ENCODE measurements around the gene KIZ. TPM values are rescaled to one million over a fixed set of nuclear protein-coding genes. Genes with fewer than 3 reads are reported as not detected.

Gene KIZ
- total RNA-seq, 2 experiments from 2014 or later = 13.2 to 15.2 TPM

DNA sequence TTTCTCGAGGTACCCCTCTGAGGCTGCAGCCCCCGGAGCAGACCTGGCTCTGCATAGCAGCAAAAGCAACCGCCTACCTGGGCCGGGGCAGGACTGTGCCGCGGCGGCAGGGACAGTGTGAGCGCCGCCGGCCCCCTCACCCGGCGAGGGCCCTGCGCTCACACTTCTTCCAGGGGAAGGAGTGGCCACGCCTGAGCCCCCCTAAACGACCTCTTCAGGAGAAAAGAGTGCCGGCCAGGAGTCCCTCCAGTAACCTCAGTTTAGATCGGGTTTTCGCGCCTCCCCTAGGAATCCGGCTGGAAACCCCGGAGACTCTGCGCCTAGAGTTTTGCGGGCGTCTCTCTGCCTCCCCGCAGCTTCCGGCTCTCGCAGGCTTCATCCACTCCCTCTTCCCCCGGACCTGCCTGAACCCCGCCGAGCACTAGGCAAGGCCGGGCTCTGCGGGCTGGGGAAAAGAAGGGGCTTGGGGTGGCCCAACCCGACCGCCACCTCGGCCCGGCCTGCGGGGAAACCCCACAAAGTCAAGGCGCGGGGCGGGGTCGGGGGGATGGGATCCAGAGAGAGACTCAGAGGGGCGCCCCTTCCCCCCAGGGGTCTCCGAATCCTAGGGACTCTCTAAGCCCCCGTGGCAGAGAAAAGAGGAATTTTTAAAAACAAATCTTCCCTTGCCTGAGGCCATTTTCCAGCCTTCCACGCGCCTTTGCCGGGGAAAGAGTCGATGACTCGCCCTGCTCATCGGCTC lies 20.3 kb upstream of the KIZ start:
- POLR2A ChIA-PET = no interaction called here
- ATAC-seq (no peak), DNase-seq (peak; percentile 31)
- Mint-ChIP-seq H3K36me3 (ENCODE audit: low read depth) (no peaks in the 10 kb centered on the region), H3K27me3 (peaks cover 62% of the 10 kb centered on the region), H3K27ac (no peak overlapping the region), H3K4me3 (no peak overlapping the region), H3K4me1 (peaks cover 23% of the 10 kb centered on the region), H3K9me3 (ENCODE audit: low read depth) (no peaks in the 10 kb centered on the region)
- intact Hi-C loops (cut with DNase I, micrococcal nuclease) = loop anchor here (2.0 to 10.0 kb wide), 4 partner anchors 405 to 1472 kb away; partner anchors contain the start of gene INSM1 (in 1 of the 2)
- CTCF ChIA-PET = interaction anchor here (1.0 to 1.6 kb wide), 3 partner anchors 9 to 20 kb away, joined by 3 to 5 read pairs (median 3); no protein-coding TSS in a partner anchor

DNA sequence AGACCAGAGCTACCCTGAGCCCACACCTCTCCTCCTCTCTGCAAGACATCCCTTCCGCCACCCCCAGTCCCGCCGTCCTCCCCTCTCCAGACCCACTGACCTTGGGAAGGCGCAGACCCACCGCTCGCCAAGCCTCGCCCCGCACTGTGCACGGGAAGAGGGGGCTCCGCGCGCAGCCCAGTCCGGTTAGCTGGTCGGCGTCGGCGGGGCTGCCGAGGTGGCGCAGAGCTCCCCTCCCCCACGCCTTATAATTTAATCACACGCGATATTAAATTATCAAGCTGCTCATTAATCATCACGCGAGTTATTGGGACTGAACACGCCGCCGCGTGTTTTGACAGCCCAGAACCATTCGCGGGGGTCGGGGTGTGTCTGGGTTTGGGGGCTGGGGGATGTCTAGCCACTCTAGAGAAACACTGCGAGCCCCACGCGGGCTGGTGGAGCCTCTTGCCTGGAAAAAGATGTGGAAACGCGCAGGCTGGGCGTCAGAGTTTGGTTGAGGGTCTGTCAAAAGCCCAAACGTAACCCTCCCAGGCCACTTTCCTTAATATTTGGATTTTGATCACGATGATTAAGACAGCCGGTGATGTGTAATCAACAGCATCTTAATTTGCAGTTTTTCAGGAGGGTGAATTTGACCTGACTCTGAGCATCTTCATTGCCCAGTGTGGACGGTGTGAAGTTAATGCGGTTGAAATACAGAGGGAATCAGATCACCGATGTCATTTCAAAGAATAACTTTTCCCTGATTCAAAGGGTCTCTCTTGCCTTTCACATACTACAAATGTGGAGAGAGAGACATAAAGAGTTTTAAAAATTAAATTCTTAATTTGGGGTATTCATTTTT lies 19.5 kb upstream of the KIZ start, which contains the start of gene LINC00237:
Gene LINC00237 (minus strand): TSS at position 188 of the 847 bp plus-strand sequence.
- Mint-ChIP-seq H3K9me3 (ENCODE audit: low read depth) (no peaks in the 10 kb centered on the region), H3K4me3 (no peak within 1 kb of the TSS), H3K27ac (no peak within 1 kb of the TSS), H3K36me3 (ENCODE audit: low read depth) (no peaks in the 10 kb centered on the region), H3K27me3 (peaks cover 57% of the 10 kb centered on the region), H3K4me1 (peaks cover 19% of the 10 kb centered on the region)
- DNase-seq (no peak), ATAC-seq (no peak)
- ChIA-PET CTCF (interaction anchor here (1.0 kb wide), 1 partner anchor 19 kb away, joined by 3 read pairs; no protein-coding TSS in a partner anchor), POLR2A (no interaction called here)
- intact Hi-C loops (cut with DNase I, micrococcal nuclease) = loop anchor here (5.0 to 10.0 kb wide), 3 partner anchors 742 to 1471 kb away; partner anchors contain the start of gene INSM1 (in 1 of the 2)

DNA sequence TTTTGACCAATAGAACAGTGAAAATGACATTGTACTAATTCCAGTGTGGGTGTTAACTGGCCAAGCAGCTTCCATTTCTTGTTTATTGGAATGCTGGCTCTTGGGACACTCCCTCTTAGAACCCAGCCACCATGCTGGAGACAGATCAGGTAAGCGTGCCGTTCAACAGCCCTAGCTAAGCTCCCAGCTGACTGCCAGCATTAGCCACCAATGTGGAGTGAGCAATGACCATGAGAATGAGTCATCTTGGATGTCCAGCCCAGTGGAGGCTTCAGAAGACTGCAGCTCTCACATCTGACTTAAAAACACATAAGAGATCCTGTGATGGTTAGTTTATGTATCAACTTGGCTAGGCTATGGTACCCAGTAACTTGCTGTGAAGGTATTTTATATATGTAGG lies 16.7 kb upstream of the KIZ start:
- Mint-ChIP-seq H3K9me3 (ENCODE audit: low read depth) (no peaks in the 10 kb centered on the region), H3K4me1 (no peaks in the 10 kb centered on the region), H3K27me3 (peaks cover 51% of the 10 kb centered on the region), H3K27ac (no peak overlapping the region), H3K4me3 (no peak overlapping the region), H3K36me3 (ENCODE audit: low read depth) (no peaks in the 10 kb centered on the region)
- intact Hi-C loops (cut with DNase I, micrococcal nuclease) = loop anchor here (5.0 to 10.0 kb wide), 3 partner anchors 744 to 1468 kb away; partner anchors contain the start of gene INSM1 (in 1 of the 2)
- CTCF ChIA-PET = no interaction called here
- ATAC-seq (no peak), DNase-seq (no peak)
- POLR2A ChIA-PET = no interaction called here

DNA sequence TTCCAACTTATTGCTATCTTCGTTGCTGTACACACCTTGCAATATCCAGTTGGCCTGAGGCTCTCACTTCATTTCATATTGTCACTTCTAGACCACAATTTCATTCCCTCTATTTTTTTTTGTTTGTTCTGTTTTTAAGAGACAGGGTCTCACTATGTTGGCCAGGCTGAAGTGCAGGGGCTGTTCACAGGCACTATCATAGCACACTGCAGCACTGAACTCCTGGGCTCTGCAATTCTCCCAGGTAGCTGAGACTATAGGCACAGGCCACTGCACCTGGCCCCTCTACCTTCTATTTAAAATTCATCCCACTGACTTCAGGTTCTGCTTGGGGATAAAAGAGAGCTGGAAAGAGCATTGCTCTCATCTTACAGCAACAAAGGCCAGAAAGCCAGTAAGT lies 15.1 kb upstream of the KIZ start:
- Mint-ChIP-seq H3K27ac (no peak overlapping the region), H3K27me3 (peaks cover 42% of the 10 kb centered on the region), H3K36me3 (ENCODE audit: low read depth) (no peaks in the 10 kb centered on the region), H3K4me3 (no peak overlapping the region), H3K4me1 (no peaks in the 10 kb centered on the region), H3K9me3 (ENCODE audit: low read depth) (no peaks in the 10 kb centered on the region)
- no peak for ATAC-seq
- no peak for DNase-seq
- POLR2A ChIA-PET = no interaction called here
- CTCF ChIA-PET = no interaction called here
- intact Hi-C loops (cut with DNase I, micrococcal nuclease) = no loop called here

DNA sequence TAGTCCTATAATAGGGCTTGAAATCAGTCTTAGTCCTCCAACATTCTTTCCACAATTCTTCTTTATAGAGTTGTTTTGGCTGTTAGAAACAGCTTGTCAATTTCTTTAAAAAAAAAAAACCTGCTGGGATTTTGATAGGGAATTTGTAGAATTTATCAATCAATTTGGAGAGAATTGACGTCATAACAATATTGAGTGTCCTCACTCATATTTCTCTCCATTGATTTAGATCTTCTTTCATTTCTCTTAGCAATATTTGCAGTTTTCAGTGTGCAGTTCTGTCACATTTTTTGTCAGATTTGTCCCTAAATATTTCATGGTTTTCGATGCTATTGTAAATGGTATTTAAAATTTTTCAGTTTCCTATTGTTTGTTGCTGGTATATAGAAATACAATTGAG lies 14.5 kb upstream of the KIZ start:
- Mint-ChIP-seq H3K4me1 (no peaks in the 10 kb centered on the region), H3K36me3 (ENCODE audit: low read depth) (no peaks in the 10 kb centered on the region), H3K9me3 (ENCODE audit: low read depth) (no peaks in the 10 kb centered on the region), H3K27ac (no peak overlapping the region), H3K27me3 (peaks cover 37% of the 10 kb centered on the region), H3K4me3 (no peak overlapping the region)
- ATAC-seq (no peak), DNase-seq (no peak)
- CTCF ChIA-PET = no interaction called here
- intact Hi-C loops (cut with DNase I, micrococcal nuclease) = no loop called here
- POLR2A ChIA-PET = no interaction called here

DNA sequence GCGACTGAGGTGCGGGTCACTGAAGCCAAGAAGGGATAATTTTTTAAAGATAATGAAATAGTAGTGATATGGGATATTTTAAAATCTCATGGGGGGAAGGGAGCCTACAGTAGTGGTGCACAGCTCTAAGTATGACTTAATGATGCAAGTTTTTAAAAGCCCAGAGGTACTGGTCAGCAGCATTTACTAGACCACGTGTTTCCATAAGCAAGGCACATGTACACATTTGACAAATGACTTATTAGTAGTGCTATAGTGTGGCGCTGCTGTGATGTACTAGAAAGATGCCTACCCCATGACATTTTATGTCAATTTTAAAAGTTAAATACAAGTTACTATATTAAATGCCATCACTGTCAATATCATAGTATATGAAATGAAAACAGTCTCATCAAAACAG lies 12.2 kb upstream of the KIZ start:
- no peaks in the 10 kb centered on the region for H3K4me1 Mint-ChIP-seq
- CTCF ChIA-PET = no interaction called here
- H3K27me3 Mint-ChIP-seq = peaks cover 25% of the 10 kb centered on the region
- H3K36me3 Mint-ChIP-seq (ENCODE audit: low read depth) = no peaks in the 10 kb centered on the region
- DNase-seq (no peak), ATAC-seq (no peak)
- intact Hi-C loops (cut with DNase I, micrococcal nuclease) = no loop called here
- POLR2A ChIA-PET = no interaction called here
- no peaks in the 10 kb centered on the region for H3K9me3 Mint-ChIP-seq (ENCODE audit: low read depth)
- H3K27ac Mint-ChIP-seq = no peak overlapping the region
- H3K4me3 Mint-ChIP-seq = no peak overlapping the region

DNA sequence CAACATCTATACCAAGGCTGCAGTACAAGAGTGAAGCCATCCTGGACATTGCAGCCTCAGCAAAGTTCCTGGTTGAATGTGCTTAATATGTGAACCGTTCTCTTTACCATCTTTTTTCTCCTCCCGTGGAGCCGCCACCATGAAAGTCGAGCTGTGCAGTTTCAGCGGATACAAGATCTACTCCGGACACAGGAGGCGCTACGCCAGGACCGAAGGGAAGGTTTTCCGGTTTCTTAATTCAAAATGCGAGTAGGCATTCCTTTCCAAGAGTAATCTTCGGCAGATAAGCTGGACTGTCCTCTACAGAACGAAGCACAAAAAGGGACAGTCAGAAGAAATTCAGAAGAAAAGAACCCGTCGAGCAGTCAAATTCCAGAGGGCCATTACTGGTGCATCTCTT lies 11.3 kb upstream of the KIZ start:
- ATAC-seq = no peak
- no peaks in the 10 kb centered on the region for H3K4me1 Mint-ChIP-seq
- H3K9me3 Mint-ChIP-seq (ENCODE audit: low read depth) = no peaks in the 10 kb centered on the region

DNA sequence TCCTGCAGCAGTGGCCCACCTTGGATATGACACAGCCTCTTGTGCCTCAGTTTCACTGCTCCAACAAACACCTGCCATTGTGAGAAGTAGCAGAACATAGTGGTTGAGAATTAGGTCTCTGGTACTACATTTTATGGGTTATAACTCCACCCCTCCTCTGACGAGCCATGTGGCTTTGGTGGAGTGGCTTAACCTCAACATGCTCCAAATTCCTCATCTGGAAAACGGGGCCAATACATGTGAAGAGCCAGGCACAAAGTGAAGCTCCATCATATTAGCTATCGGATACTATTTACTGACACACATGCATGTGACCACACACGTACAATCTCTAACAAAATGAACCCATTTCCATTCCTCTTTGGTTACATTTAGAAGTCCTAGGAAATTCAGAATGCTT lies 8.4 kb upstream of the KIZ start:
- ATAC-seq = no peak
- CTCF ChIA-PET = no interaction called here
- DNase-seq = no peak
- H3K4me3 Mint-ChIP-seq = no peak overlapping the region
- H3K36me3 Mint-ChIP-seq (ENCODE audit: low read depth) = no peaks in the 10 kb centered on the region
- POLR2A ChIA-PET = no interaction called here
- no peaks in the 10 kb centered on the region for H3K4me1 Mint-ChIP-seq
- peaks cover 16% of the 10 kb centered on the region for H3K27me3 Mint-ChIP-seq
- intact Hi-C loops (cut with DNase I, micrococcal nuclease) = no loop called here
- H3K9me3 Mint-ChIP-seq (ENCODE audit: low read depth) = no peaks in the 10 kb centered on the region
- no peak overlapping the region for H3K27ac Mint-ChIP-seq

More for the DNA sequence above, 11.3 kb upstream of the KIZ start:
- Mint-ChIP-seq H3K36me3 (ENCODE audit: low read depth) (no peaks in the 10 kb centered on the region), H3K4me3 (no peak overlapping the region), H3K27ac (no peak overlapping the region), H3K27me3 (peaks cover 22% of the 10 kb centered on the region)
- ChIA-PET POLR2A (no interaction called here), CTCF (interaction anchor here (1.2 to 1.3 kb wide), 2 partner anchors 10 to 254 kb away, joined by 5 to 7 read pairs; no protein-coding TSS in a partner anchor)
- intact Hi-C loops (cut with DNase I, micrococcal nuclease) = no loop called here
- no peak for DNase-seq

DNA sequence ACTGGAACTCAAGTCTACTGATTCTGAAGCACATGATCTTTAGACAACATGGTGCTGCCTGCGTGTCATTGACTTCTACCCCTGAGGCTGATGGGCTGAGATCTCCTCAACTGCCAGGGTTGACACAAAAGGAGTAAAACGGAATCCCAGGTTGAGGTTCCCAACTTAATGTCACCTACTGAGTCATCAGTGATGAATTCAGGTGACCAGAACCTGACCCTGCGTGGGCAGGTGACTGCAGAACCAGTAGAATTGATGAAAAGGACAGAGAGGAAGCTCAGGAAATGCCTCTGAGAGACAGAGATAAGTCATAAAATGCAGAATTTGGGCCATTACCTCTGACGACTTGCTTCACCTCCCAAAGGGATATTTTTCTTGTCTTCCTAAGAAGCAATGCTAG lies 7.7 kb upstream of the KIZ start:
- ChIA-PET CTCF (no interaction called here), POLR2A (no interaction called here)
- no peak overlapping the region for H3K4me3 Mint-ChIP-seq
- H3K27me3 Mint-ChIP-seq = peaks cover 15% of the 10 kb centered on the region
- H3K4me1 Mint-ChIP-seq = no peaks in the 10 kb centered on the region
- ATAC-seq (no peak), DNase-seq (no peak)
- H3K36me3 Mint-ChIP-seq (ENCODE audit: low read depth) = no peaks in the 10 kb centered on the region
- intact Hi-C loops (cut with DNase I, micrococcal nuclease) = no loop called here
- no peaks in the 10 kb centered on the region for H3K9me3 Mint-ChIP-seq (ENCODE audit: low read depth)
- no peak overlapping the region for H3K27ac Mint-ChIP-seq

DNA sequence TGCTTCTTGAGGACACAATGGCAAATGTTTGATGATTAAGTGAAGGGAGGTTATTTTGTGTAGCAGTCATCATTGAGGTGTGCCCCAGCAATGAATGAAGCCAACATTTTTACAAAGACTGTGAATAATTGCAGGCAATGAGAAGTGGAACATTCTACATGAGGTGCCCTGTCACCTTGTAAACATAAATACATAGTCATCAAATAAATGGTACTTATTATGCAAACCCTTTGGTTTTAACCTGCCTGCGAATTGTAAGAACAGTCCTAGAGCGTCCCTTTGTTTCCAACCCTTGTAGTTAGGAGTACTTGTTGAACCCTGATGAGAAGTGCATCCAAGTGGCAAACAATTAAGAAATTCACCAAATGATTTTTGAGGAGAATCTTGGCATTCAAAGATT lies 7.1 kb upstream of the KIZ start:
- ATAC-seq = no peak
- intact Hi-C loops (cut with DNase I, micrococcal nuclease) = no loop called here
- H3K27me3 Mint-ChIP-seq = peaks cover 12% of the 10 kb centered on the region
- no peak overlapping the region for H3K27ac Mint-ChIP-seq
- no peaks in the 10 kb centered on the region for H3K4me1 Mint-ChIP-seq
- ChIA-PET POLR2A (no interaction called here), CTCF (interaction anchor here (0.7 kb wide), 1 partner anchor 11 kb away, joined by 4 read pairs; no protein-coding TSS in a partner anchor)
- H3K36me3 Mint-ChIP-seq (ENCODE audit: low read depth) = no peaks in the 10 kb centered on the region
- no peak overlapping the region for H3K4me3 Mint-ChIP-seq
- DNase-seq = no peak
- no peaks in the 10 kb centered on the region for H3K9me3 Mint-ChIP-seq (ENCODE audit: low read depth)

DNA sequence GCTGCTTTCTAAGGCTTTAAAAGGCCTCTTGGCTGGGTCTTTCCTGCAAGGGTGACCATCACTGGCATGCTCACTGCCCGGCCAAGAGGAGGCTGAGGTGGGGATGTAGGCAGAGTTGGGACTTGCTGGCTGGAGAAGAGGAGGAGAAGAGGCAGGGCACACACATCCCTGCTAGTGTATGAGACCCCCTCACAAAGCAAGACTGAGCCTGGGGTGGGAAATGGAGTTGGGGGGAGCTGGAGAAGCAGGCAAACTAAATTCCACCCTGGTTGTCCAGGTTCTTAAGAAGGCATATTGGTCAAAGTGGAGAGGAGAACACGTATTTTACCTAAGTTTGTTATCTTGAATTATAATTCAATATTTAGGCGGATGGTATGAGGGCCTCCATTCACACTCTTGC lies 1.7 kb upstream of the KIZ start:
- POLR2A ChIA-PET = no interaction called here

More for the DNA sequence above, 1.7 kb upstream of the KIZ start:
- Mint-ChIP-seq H3K4me3 (no peak overlapping the region), H3K4me1 (peaks cover 18% of the 10 kb centered on the region), H3K27ac (no peak overlapping the region), H3K27me3 (peaks cover 4% of the 10 kb centered on the region), H3K36me3 (ENCODE audit: low read depth) (no peaks in the 10 kb centered on the region), H3K9me3 (ENCODE audit: low read depth) (no peaks in the 10 kb centered on the region)
- DNase-seq (no peak), ATAC-seq (no peak)
- CTCF ChIA-PET = interaction anchor here (1.8 kb wide), 1 partner anchor 23 kb away, joined by 5 read pairs; no protein-coding TSS in a partner anchor
- intact Hi-C loops (cut with DNase I, micrococcal nuclease) = loop anchor here in 1 of 2 experiments (2.0 to 5.0 kb wide), 3 partner anchors 23 to 413 kb away; no protein-coding TSS in a partner anchor

Measured in activated CD4-positive, alpha-beta T cell treated with anti-CD3 and anti-CD28 coated beads for 36 hours (primary cell).